Fibroblast of lung (primary cell): ENCODE data around the gene COL28A1.

Experiments
- EZH2 ChIP-seq: IDR thresholded peaks from 2 replicates; pipeline ENCODE4 v1.5.1; 2012; ENCODE audit warnings: low read length, control low read depth, mild to moderate bottlenecking; ENCODE audit errors: missing control alignments
- TF ChIP-seq, protein P1 (sequence below), 2 donors: IDR thresholded peaks in 1 of 2; conservative IDR thresholded peaks in 1 of 2; 1 replicate in 1 of 2; 2 replicates in 1 of 2; pipeline ENCODE4 v1.5.1; 2011 to 2012; ENCODE audit warnings: low read length in 2 of 2, control low read depth in 1 of 2, inconsistent platforms in 1 of 2, low read depth in 1 of 2, mild to moderate bottlenecking in 1 of 2

DNA sequence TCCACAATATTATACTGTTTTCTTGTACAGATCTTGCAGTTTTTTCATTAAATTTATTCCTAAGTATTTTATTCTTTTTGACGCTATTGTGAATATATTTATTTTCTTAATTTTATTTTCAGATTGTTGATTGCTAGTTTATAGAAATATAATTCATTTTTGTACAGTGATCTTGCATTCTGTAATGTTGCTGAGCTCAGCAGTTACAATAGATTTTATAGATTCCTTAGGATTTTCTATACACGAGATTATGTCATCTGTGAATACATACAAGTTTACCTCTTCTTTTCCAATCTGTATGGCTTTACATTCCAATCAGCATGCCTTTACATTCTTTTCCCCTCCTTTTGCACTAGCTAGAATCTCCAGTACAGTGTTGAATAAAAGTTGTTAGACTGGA, 223.3 kb downstream of the COL28A1 start:
- TF ChIP-seq, protein P1, sequence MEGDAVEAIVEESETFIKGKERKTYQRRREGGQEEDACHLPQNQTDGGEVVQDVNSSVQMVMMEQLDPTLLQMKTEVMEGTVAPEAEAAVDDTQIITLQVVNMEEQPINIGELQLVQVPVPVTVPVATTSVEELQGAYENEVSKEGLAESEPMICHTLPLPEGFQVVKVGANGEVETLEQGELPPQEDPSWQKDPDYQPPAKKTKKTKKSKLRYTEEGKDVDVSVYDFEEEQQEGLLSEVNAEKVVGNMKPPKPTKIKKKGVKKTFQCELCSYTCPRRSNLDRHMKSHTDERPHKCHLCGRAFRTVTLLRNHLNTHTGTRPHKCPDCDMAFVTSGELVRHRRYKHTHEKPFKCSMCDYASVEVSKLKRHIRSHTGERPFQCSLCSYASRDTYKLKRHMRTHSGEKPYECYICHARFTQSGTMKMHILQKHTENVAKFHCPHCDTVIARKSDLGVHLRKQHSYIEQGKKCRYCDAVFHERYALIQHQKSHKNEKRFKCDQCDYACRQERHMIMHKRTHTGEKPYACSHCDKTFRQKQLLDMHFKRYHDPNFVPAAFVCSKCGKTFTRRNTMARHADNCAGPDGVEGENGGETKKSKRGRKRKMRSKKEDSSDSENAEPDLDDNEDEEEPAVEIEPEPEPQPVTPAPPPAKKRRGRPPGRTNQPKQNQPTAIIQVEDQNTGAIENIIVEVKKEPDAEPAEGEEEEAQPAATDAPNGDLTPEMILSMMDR (conservative IDR thresholded peaks at IDR 0.05 in 1 of 2, IDR thresholded peaks at IDR 0.05 in 1 of 2; ENCODE audit: low read depth in 1 of 2, low read length in 2 of 2), result no peak
- no peak for TF ChIP-seq EZH2
